Sigmoid colon (tissue), 7 donors: ENCODE data around the gene WASF3. TPM values are rescaled to one million over a fixed set of nuclear protein-coding genes. Genes with fewer than 3 reads are reported as not detected.
A peak's percentile ranks its signal among the peaks of the same experiment; 100 is the strongest.

Source experiments
- DNase-seq: peaks from one replicate; pipeline ENCODE4 v3.0.0-alpha.2; 2019
- H3K27ac ChIP-seq, 4 donors: fragments of 200-600 bp; sonication (generic); one replicate each; pipeline ENCODE4 v1.5.1; 2016 to 2019; ENCODE audit warnings: mild to moderate bottlenecking in 1 of 4
- H3K27me3 ChIP-seq, 3 donors: fragments of 200-600 bp; sonication (generic); one replicate each; pipeline ENCODE4 v1.5.1; 2019; ENCODE audit warnings: mild to moderate bottlenecking in 1 of 3
- H3K36me3 ChIP-seq, 4 donors: fragments of 200-600 bp; sonication (generic); one replicate each; pipeline ENCODE4 v1.5.1; 2016 to 2019
- H3K4me1 ChIP-seq, 4 donors: fragments of 200-600 bp; sonication (generic); one replicate each; pipeline ENCODE4 v1.5.1; 2017 to 2019
- H3K4me3 ChIP-seq, 4 donors: fragments of 200-600 bp; sonication (generic); one replicate each; pipeline ENCODE4 v1.5.1; 2017 to 2019; ENCODE audit warnings: mild to moderate bottlenecking in 2 of 4, moderate library complexity in 1 of 4
- H3K9me3 ChIP-seq, 4 donors: fragments of 200-600 bp in 3 of 4; sonication (generic) in 3 of 4; one replicate each; pipeline versions ENCODE4 v1.5.1 to v1.6.1; 2013 to 2019
- EP300 ChIP-seq, 4 donors: sonication (generic); formaldehyde crosslinking; IDR thresholded peaks; one replicate each; pipeline ENCODE4 v1.6.1; 2017; ENCODE audit warnings: antibody characterized with exemption in 4 of 4
- POLR2A ChIP-seq, 2 donors: fragments of 450-650 bp; IDR thresholded peaks; one replicate each; pipeline ENCODE4 v1.6.1; 2016; ENCODE audit warnings: antibody characterized with exemption in 2 of 2, mild to moderate bottlenecking in 2 of 2, moderate library complexity in 2 of 2
- POLR2AphosphoS5 ChIP-seq, 4 donors: sonication (generic); formaldehyde crosslinking; IDR thresholded peaks; one replicate each; pipeline ENCODE4 v1.6.1; 2017; ENCODE audit warnings: antibody characterized with exemption in 4 of 4
- WGBS, 2 donors: extraction: QIAGEN DNeasy Blood & Tissue Kit; methylation state at CpG; one replicate each; pipeline ENCODE4 v1.1.7; 2013; 5-methylcytosine and 5-hydroxymethylcytosine counted together
- intact Hi-C: fragments of 100-400 bp; cut with DNase I; formaldehyde crosslinking; loops from one replicate; pipeline ENCODE4 v1.15.1; 2023
- polyA plus RNA-seq, 3 donors: library from polyadenylated mRNA; stranded (reverse); fragments of 200-250 nt; gene quantifications; one replicate each; pipeline ENCODE4 v1.2.3, GENCODE V29; 2013
- total RNA-seq, 4 donors: library from RNA; depleted of rRNA; stranded (reverse); fragments of >200 nt; gene quantifications; one replicate each; pipeline ENCODE4 v1.1.0, GENCODE V29; 2016
- TF ChIP-seq, protein P1 (sequence below), 4 experiments: fragments of 450-650 bp in 3 of 4; fragments of 200-600 bp in 1 of 4; IDR thresholded peaks; one replicate each; pipeline ENCODE4 v1.5.1; 2016 to 2019; ENCODE audit warnings: antibody characterized with exemption in 4 of 4, mild to moderate bottlenecking in 3 of 4, moderate library complexity in 2 of 4
- donor health status: healthy with polysubstance abuse.
- donor health status: Bipolar disorder and iron deficiency.
- donor health status: healthy.

The WASF3 gene
- total and polyA plus RNA-seq, 7 donors = 0.92 to 17.1 (median 12.4) TPM

DNA sequence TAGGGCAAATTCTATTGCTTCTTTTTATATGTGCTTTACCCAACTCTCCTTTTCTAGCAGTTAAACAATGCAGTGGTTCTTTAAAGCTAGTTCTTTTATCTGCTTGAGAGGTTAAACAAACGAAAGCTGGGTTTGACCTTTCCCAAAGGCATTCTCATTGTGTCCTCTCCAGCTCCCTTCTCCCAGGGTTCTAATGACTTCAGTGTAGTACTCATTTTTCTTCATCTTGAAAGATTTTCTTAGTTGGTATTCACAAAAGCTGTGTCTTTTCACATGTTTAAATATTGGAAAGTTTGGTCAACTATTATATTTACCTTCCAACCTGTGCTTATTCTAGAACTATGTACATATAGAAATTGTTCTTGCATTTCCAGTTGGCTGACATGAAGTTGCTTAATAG lies 1.5 kb downstream of the WASF3 start:
- WGBS, 2 donors = 10 to 36% methylated on average over 1 of the region's 1 CpG
- H3K27me3 ChIP-seq = no peaks in the 10 kb centered on the region
- no peaks in the 10 kb centered on the region for H3K36me3 ChIP-seq
- H3K27ac ChIP-seq = no peak overlapping the region
- intact Hi-C loops = loop anchor here (5.0 to 10.0 kb wide), 3 partner anchors 138 to 1254 kb away; partner anchors contain the start of gene NUP58
- no peak for DNase-seq
- peaks cover 0 to 15% (median 8%) of the 10 kb centered on the region in 4 donors for H3K4me1 ChIP-seq
- TF ChIP-seq, protein P1, sequence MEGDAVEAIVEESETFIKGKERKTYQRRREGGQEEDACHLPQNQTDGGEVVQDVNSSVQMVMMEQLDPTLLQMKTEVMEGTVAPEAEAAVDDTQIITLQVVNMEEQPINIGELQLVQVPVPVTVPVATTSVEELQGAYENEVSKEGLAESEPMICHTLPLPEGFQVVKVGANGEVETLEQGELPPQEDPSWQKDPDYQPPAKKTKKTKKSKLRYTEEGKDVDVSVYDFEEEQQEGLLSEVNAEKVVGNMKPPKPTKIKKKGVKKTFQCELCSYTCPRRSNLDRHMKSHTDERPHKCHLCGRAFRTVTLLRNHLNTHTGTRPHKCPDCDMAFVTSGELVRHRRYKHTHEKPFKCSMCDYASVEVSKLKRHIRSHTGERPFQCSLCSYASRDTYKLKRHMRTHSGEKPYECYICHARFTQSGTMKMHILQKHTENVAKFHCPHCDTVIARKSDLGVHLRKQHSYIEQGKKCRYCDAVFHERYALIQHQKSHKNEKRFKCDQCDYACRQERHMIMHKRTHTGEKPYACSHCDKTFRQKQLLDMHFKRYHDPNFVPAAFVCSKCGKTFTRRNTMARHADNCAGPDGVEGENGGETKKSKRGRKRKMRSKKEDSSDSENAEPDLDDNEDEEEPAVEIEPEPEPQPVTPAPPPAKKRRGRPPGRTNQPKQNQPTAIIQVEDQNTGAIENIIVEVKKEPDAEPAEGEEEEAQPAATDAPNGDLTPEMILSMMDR (IDR thresholded peaks at IDR 0.05) = no peak
- no peak for TF ChIP-seq EP300 (IDR thresholded peaks at IDR 0.05)
- no peak for TF ChIP-seq POLR2A (IDR thresholded peaks at IDR 0.05)
- no peak for TF ChIP-seq POLR2AphosphoS5 (IDR thresholded peaks at IDR 0.05)
- no peaks in the 10 kb centered on the region for H3K9me3 ChIP-seq
- H3K4me3 ChIP-seq = peak overlapping the region in 1 of 4 donors; percentile 91

DNA sequence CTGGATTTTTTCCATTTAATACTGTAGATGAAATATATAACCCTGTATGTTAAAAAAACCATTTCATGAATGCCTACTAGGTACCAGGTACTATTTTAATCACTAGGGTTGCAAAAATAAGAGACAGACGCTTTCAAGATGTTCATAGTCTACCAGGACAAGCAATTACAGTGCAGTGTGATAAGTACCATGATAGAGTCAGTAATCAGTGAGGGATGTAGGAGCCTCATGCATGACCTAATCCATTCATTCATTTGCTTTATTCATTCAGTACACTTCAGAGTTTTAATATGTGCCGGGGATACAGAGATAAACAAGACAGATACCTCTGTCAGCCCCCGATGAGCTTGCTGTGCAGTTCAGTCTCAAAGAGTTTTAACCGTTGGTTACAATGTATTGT lies 3.0 kb downstream of the WASF3 start:
- peaks cover 0 to 15% (median 8%) of the 10 kb centered on the region in 4 donors for H3K4me1 ChIP-seq
- no peaks in the 10 kb centered on the region for H3K9me3 ChIP-seq
- no peaks in the 10 kb centered on the region for H3K36me3 ChIP-seq
- TF ChIP-seq POLR2A (IDR thresholded peaks at IDR 0.05) (no peak), POLR2AphosphoS5 (IDR thresholded peaks at IDR 0.05) (no peak), EP300 (IDR thresholded peaks at IDR 0.05) (no peak)
- TF ChIP-seq, protein P1 (IDR thresholded peaks at IDR 0.05) = no peak
- H3K27me3 ChIP-seq = no peaks in the 10 kb centered on the region
- 79 to 87% methylated on average over 4 of the region's 4 CpGs for WGBS, 2 donors
- no peak overlapping the region for H3K4me3 ChIP-seq
- intact Hi-C loops = no loop called here
- no peak overlapping the region for H3K27ac ChIP-seq
- DNase-seq = no peak

DNA sequence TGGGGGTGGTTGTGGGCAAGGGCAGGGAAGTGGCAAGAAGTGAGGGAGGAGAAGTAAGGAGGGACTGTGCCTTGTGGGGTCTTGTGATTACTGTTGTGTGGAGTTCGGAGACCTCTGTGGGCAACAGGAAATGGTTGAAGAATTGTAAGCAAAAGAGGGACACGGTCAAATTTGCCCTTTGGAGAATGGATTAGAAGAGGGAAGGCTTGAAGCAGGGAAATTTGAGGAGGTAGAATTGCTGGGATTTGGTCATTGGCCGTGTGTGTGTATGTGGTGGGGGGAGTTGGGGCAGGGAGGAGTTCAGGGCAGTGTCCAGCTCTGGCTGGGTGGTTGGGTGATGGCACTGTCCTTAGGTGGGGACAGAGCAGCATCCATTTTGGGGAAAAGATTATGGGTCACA lies 3.6 kb downstream of the WASF3 start:
- intact Hi-C loops = no loop called here
- WGBS, 2 donors = 57 to 59% methylated on average over 3 of the region's 3 CpGs
- Histone ChIP-seq H3K27ac (no peak overlapping the region), H3K9me3 (no peaks in the 10 kb centered on the region), H3K27me3 (no peaks in the 10 kb centered on the region), H3K36me3 (no peaks in the 10 kb centered on the region), H3K4me3 (no peak overlapping the region), H3K4me1 (peaks cover 0 to 15% (median 8%) of the 10 kb centered on the region in 4 donors)
- TF ChIP-seq, protein P1 (IDR thresholded peaks at IDR 0.05) = no peak
- no peak for TF ChIP-seq POLR2A (IDR thresholded peaks at IDR 0.05)
- no peak for TF ChIP-seq POLR2AphosphoS5 (IDR thresholded peaks at IDR 0.05)
- no peak for TF ChIP-seq EP300 (IDR thresholded peaks at IDR 0.05)
- DNase-seq = no peak

DNA sequence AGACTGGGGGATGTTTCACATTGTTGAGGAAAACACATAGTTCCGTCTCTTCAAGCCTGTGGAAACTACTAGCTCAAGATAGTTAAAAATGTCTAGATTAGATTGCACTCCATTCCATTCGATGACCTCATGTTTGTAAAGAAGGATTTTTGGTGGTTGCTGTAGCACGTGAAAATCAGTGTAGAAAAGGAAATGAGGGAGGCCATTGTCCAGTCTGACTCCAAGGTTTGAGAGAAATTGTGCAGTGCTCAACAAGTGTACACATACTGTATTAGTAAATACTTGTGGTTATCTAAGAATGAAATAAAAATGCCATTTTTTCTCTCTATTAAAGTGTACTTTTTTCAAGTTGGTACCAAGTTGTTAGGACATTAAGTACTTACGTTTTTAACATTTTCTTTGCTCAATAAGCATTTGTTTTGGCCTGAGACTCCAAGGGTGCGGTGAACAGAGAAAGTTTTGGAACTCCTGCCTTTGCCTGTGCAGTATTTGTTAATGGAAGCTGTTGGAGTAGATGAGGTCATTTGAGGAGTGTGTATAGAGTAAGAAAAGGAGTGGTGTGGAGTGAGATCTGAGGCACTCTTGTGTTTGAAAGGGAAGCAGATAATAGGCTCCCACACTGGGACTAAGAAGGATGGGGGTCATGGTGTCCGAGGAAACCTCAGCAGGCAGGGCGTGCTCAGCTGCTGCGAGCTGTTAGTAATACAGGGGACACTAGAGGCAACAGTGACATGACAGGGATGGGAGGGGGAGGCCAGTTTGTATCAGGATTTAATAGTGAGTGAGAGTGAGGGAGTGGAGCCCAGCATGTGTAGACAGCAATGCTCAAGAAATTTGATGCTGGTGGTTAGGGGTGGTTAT lies 4.4 kb downstream of the WASF3 start:
- Histone ChIP-seq H3K4me3 (no peak overlapping the region), H3K4me1 (peaks cover 0 to 15% (median 8%) of the 10 kb centered on the region in 4 donors), H3K27ac (no peak overlapping the region)

More for the DNA sequence above, 4.4 kb downstream of the WASF3 start:
- Histone ChIP-seq H3K36me3 (no peaks in the 10 kb centered on the region), H3K27me3 (no peaks in the 10 kb centered on the region), H3K9me3 (no peaks in the 10 kb centered on the region)
- whole genome bisulfite sequencing, 2 donors = 61 to 74% methylated on average over 8 of the region's 8 CpGs
- intact Hi-C loops = no loop called here
- TF ChIP-seq POLR2A (IDR thresholded peaks at IDR 0.05) = no peak
- no peak for TF ChIP-seq EP300 (IDR thresholded peaks at IDR 0.05)
- TF ChIP-seq, protein P1 (IDR thresholded peaks at IDR 0.05) = no peak
- no peak for TF ChIP-seq POLR2AphosphoS5 (IDR thresholded peaks at IDR 0.05)
- DNase-seq = no peak
